Measurements from ENCODE around the gene ABCB9. TPM values are rescaled to one million over a fixed set of nuclear protein-coding genes. Genes with fewer than 3 reads are reported as not detected.

Gene ABCB9
- total RNA-seq, 1 experiment from 2014 or later, result 14.7 TPM

DNA sequence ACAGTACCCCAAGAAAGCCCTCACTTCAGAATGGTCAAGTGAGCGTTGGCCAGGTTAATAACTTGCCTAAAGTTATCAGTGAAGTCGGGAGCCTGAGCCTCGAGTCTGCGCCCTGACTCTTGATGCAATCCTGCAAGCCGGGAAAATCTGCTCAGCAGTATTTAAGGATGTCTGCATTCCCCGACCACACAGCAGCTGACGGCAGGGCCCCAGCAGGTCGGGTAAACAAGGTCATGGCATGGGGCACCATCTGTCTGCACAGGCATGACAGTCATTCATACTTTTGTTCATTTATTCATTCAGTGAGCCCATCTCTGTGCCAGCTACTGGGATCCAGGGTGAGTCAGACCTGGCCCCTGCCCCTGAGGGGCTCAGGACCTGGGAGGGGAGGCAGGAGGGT lies 11.1 kb downstream of the ABCB9 start (continued):
- TF ChIP-seq, protein P1, sequence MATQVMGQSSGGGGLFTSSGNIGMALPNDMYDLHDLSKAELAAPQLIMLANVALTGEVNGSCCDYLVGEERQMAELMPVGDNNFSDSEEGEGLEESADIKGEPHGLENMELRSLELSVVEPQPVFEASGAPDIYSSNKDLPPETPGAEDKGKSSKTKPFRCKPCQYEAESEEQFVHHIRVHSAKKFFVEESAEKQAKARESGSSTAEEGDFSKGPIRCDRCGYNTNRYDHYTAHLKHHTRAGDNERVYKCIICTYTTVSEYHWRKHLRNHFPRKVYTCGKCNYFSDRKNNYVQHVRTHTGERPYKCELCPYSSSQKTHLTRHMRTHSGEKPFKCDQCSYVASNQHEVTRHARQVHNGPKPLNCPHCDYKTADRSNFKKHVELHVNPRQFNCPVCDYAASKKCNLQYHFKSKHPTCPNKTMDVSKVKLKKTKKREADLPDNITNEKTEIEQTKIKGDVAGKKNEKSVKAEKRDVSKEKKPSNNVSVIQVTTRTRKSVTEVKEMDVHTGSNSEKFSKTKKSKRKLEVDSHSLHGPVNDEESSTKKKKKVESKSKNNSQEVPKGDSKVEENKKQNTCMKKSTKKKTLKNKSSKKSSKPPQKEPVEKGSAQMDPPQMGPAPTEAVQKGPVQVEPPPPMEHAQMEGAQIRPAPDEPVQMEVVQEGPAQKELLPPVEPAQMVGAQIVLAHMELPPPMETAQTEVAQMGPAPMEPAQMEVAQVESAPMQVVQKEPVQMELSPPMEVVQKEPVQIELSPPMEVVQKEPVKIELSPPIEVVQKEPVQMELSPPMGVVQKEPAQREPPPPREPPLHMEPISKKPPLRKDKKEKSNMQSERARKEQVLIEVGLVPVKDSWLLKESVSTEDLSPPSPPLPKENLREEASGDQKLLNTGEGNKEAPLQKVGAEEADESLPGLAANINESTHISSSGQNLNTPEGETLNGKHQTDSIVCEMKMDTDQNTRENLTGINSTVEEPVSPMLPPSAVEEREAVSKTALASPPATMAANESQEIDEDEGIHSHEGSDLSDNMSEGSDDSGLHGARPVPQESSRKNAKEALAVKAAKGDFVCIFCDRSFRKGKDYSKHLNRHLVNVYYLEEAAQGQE (IDR thresholded peaks at IDR 0.05; ENCODE audit: low read depth), result no peak
- no peak for TF ChIP-seq YY1 (IDR thresholded peaks at IDR 0.05; ENCODE audit: extremely low read depth, insufficient replicate concordance, low read depth, low read length)
- TF ChIP-seq EZH2phosphoT487 (IDR thresholded peaks at IDR 0.05; ENCODE audit: borderline replicate concordance), result no peak
- no peak for TF ChIP-seq ELF1 (IDR thresholded peaks at IDR 0.05; ENCODE audit: borderline replicate concordance, low read depth)

DNA sequence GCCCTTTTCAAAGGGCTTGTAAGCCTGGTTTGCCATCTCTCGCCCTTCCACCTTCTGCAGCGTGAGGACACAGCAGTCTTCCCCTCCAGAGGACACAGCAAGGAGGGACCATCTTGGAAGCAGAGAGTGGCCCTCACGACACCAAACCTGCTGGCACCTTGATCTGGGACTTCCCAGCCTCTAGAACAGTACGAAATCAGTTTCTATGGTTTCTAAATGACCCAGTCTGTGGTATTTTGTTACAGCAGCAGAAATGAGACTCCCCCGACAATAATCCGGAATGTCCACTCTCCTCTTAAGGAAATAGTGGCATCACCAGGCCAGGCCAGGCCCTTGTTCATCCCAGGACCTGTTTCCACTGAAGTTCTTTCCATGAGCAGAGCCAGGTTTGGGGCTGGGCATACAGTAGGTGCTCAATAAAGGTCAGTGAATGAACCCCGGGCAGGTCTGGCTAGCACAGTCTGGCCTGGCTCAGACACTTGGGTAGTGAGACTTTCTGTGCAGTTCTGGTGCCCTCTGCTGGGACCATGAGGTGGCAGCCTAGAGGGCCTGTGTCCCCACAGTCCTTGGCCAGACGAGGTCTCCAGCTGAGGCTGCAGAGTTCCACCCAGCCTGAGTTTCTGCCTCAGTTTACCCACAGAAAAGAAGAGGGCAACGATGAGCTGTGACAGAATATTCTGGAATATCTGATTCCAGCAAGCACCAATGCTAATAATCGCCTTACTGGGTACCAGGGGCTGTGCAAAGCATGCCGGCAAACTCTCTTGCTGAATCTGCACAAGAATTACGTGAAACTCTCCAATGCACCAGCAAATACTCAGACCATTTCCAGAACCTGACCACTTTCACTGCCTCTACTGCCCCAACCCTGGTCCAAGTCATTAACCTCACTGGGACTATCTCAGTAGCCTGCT lies 14.0 kb downstream of the ABCB9 start:
- H3K4me2 ChIP-seq (ENCODE audit: low read length), result peak overlapping the region; percentile 50
- H3K9me3 ChIP-seq (ENCODE audit: control insufficient read depth in 1 of 2, insufficient read depth in 1 of 2, low read depth in 1 of 2, low read length in 2 of 2), result no peaks in the 10 kb centered on the region
- peaks cover 11 to 32% of the 10 kb centered on the region in 2 experiments for H3K4me1 ChIP-seq (ENCODE audit: control insufficient read depth in 1 of 2, insufficient read depth in 2 of 2, low read length in 2 of 2)
- no peak for TF ChIP-seq CBX3 (IDR thresholded peaks at IDR 0.05; ENCODE audit: low read depth)
- TF ChIP-seq, protein P2, sequence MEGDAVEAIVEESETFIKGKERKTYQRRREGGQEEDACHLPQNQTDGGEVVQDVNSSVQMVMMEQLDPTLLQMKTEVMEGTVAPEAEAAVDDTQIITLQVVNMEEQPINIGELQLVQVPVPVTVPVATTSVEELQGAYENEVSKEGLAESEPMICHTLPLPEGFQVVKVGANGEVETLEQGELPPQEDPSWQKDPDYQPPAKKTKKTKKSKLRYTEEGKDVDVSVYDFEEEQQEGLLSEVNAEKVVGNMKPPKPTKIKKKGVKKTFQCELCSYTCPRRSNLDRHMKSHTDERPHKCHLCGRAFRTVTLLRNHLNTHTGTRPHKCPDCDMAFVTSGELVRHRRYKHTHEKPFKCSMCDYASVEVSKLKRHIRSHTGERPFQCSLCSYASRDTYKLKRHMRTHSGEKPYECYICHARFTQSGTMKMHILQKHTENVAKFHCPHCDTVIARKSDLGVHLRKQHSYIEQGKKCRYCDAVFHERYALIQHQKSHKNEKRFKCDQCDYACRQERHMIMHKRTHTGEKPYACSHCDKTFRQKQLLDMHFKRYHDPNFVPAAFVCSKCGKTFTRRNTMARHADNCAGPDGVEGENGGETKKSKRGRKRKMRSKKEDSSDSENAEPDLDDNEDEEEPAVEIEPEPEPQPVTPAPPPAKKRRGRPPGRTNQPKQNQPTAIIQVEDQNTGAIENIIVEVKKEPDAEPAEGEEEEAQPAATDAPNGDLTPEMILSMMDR (IDR thresholded peaks at IDR 0.05 in 2 of 3, conservative IDR thresholded peaks at IDR 0.05 in 1 of 3; ENCODE audit: borderline replicate concordance in 1 of 3, insufficient read depth in 1 of 3, low read depth in 2 of 3, low read length in 2 of 3), result peak in 2 of 3 experiments; percentile 88 to 97; a peak in 4 of 6 replicates
- no peak overlapping the region for H3K4me3 ChIP-seq (replicated peaks in 1 of 2; ENCODE audit: low read depth in 1 of 2, low read length in 2 of 2)
- H3K79me2 ChIP-seq (ENCODE audit: insufficient read depth, low read length), result no peaks in the 10 kb centered on the region
- H3K9me2 ChIP-seq (ENCODE audit: insufficient read depth), result no peaks in the 10 kb centered on the region
- H2AFZ ChIP-seq (ENCODE audit: low read depth, low read length, poor library complexity, severe bottlenecking), result no peak overlapping the region
- peak overlapping the region; percentile 32 for H3K9ac ChIP-seq (ENCODE audit: low read length)
- intact Hi-C loops (cut with micrococcal nuclease), result loop anchor here (1.0 to 5.0 kb wide), 5 partner anchors 72 to 315 kb away; no protein-coding TSS in a partner anchor
- POLR2A ChIA-PET, result interaction anchor here (0.7 kb wide), 1 partner anchor 14 kb away, joined by 3 read pairs; the partner anchor contains the start of gene ABCB9
- ATAC-seq (peak; percentile 95), DNase-seq (ENCODE audit: low read depth, low spot score) (peak; percentile 59)
- H4K20me1 ChIP-seq (ENCODE audit: insufficient read depth), result no peaks in the 10 kb centered on the region
- H3K36me3 ChIP-seq (ENCODE audit: control insufficient read depth in 1 of 2, insufficient read depth in 2 of 2, low read length in 2 of 2), result no peaks in the 10 kb centered on the region
- RAD21 ChIA-PET (ENCODE audit: low non-redundant PET in 1 of 2, low total read pairs in 2 of 2, uncharacterized antibody in 2 of 2, unreplicated experiment in 2 of 2), result interaction anchor here (0.6 to 1.2 kb wide), 4 partner anchors 14 to 158 kb away, joined by 3 to 6 read pairs (median 3); partner anchors contain the start of gene ABCB9 (in 1 of the 2)
- H3K27me3 ChIP-seq (ENCODE audit: insufficient read depth, low read length), result no peaks in the 10 kb centered on the region
- 0 out of 2 replicates have a peak overlapping the region, but pooled peaks have one; percentile 4 for H3K27ac ChIP-seq (ENCODE audit: low read depth, low read length)
- no TSS peak for BruUV-seq (replicated peaks)
- CTCF ChIA-PET, result interaction anchor here (0.6 to 3.0 kb wide), 8 partner anchors 9 to 314 kb away, joined by 3 to 17 read pairs (median 4); no protein-coding TSS in a partner anchor

Data from HCT116 (cell line).